Esophagus squamous epithelium (tissue), 4 donors: ENCODE data around the gene NDUFA11.

ENCODE experiments used
- CTCF ChIP-seq, 6 experiments: fragments of 450-650 bp in 4 of 6; fragments of 200-600 bp in 2 of 6; sonication (generic) in 2 of 6; IDR thresholded peaks; one replicate each; pipeline ENCODE4 v1.5.1; 2016 to 2019; ENCODE audit warnings: antibody characterized with exemption in 6 of 6, mild to moderate bottlenecking in 4 of 6, moderate library complexity in 4 of 6
- POLR2A ChIP-seq, 4 donors: fragments of 450-650 bp; IDR thresholded peaks; one replicate each; pipeline ENCODE4 v1.6.1; 2017; ENCODE audit warnings: antibody characterized with exemption in 4 of 4, mild to moderate bottlenecking in 4 of 4, moderate library complexity in 3 of 4

GRCh38 chr19:5880196-5880595, 23.4 kb downstream of the NDUFA11 start:
- TF ChIP-seq CTCF (IDR thresholded peaks at IDR 0.05) (no peak), POLR2A (IDR thresholded peaks at IDR 0.05) (no peak)
